HEK293 (cell line): ENCODE data around the gene SECTM1.

Source experiments
- CTCF ChIA-PET: fragments of 350-600 bp; formaldehyde crosslinking; extraction: SDS; loops from one replicate; lab custom pipeline; 2021; ENCODE audit warnings: antibody characterized with exemption; lab: Yijun Ruan, JAX
- POLR2A ChIA-PET: fragments of 300-600 bp; formaldehyde crosslinking; extraction: SDS; loops from one replicate; lab custom pipeline; 2020; ENCODE audit warnings: antibody characterized with exemption, inconsistent platforms; lab: Yijun Ruan, JAX
- H3K27ac ChIP-seq: fragments of 200-500 bp; sonication (Bioruptor generic); 2 replicates; pipeline ENCODE4 v1.5.1; 2014; ENCODE audit warnings: low read depth, low read length, control low read depth, inconsistent platforms; ENCODE audit errors: extremely low read depth
- H3K36me3 ChIP-seq, 2 experiments: fragments of 200-500 bp in 1 of 2; sonication (Bioruptor generic) in 1 of 2; 1 replicate in 1 of 2; 2 replicates in 1 of 2; pipeline ENCODE4 v1.5.1; 2014 to 2017; ENCODE audit warnings: inconsistent platforms in 2 of 2, low read length in 2 of 2; ENCODE audit not compliant: control insufficient read depth in 2 of 2, insufficient read depth in 1 of 2
- H3K4me1 ChIP-seq: fragments of 200-500 bp; sonication (Bioruptor generic); 2 replicates; pipeline ENCODE4 v1.5.1; 2014; ENCODE audit warnings: mild to moderate bottlenecking, low read length, inconsistent platforms; ENCODE audit not compliant: control insufficient read depth, insufficient read depth
- H3K4me3 ChIP-seq: 2 replicates; pipeline ENCODE4 v1.5.1; 2011; ENCODE audit warnings: low read depth, mild to moderate bottlenecking, control low read depth, low read length, moderate library complexity
- H3K9me3 ChIP-seq: fragments of 200-500 bp; sonication (Bioruptor generic); 2 replicates; pipeline ENCODE4 v1.5.1; 2014; ENCODE audit warnings: low read depth, low read length, inconsistent platforms; ENCODE audit not compliant: control insufficient read depth, insufficient read depth
- GFI1B ChIP-seq: fragments of 450-650 bp; formaldehyde crosslinking; IDR thresholded peaks from 2 replicates; pipeline ENCODE4 v1.5.1; 2016; ENCODE audit warnings: missing biosample characterization, missing genetic modification characterization
- OSR2 ChIP-seq: fragments of 450-650 bp; formaldehyde crosslinking; IDR thresholded peaks from 2 replicates; pipeline ENCODE4 v1.5.1; 2016; ENCODE audit warnings: missing biosample characterization, missing genetic modification characterization
- SETDB1 ChIP-seq: IDR thresholded peaks from one replicate; pipeline ENCODE4 v1.6.1; 2017; ENCODE audit warnings: mild to moderate bottlenecking, low read length, moderate library complexity, mixed read lengths; ENCODE audit not compliant: insufficient read length
- SP2 ChIP-seq: fragments of 450-650 bp; formaldehyde crosslinking; IDR thresholded peaks from 2 replicates; pipeline ENCODE4 v1.5.1; 2016; ENCODE audit warnings: missing biosample characterization, missing genetic modification characterization
- ZFHX2 ChIP-seq: fragments of 450-650 bp; formaldehyde crosslinking; conservative IDR thresholded peaks from 2 replicates; pipeline ENCODE4 v1.5.1; 2016; ENCODE audit warnings: missing biosample characterization, missing genetic modification characterization
- ZFP37 ChIP-seq: fragments of 450-650 bp; formaldehyde crosslinking; IDR thresholded peaks from 2 replicates; pipeline ENCODE4 v1.5.1; 2016; ENCODE audit warnings: missing biosample characterization, missing genetic modification characterization
- ZFP41 ChIP-seq: fragments of 450-650 bp; formaldehyde crosslinking; IDR thresholded peaks from 2 replicates; pipeline ENCODE4 v1.5.1; 2016; ENCODE audit warnings: missing biosample characterization, missing genetic modification characterization, borderline replicate concordance
- ZIC2 ChIP-seq: fragments of 450-650 bp; formaldehyde crosslinking; IDR thresholded peaks from 2 replicates; pipeline ENCODE4 v1.5.1; 2016; ENCODE audit warnings: missing biosample characterization, missing genetic modification characterization
- ZNF133 ChIP-seq: fragments of 450-650 bp; formaldehyde crosslinking; IDR thresholded peaks from 2 replicates; pipeline ENCODE4 v1.5.1; 2016; ENCODE audit warnings: missing biosample characterization, missing genetic modification characterization
- ZNF138 ChIP-seq: fragments of 450-650 bp; formaldehyde crosslinking; IDR thresholded peaks from 2 replicates; pipeline ENCODE4 v1.5.1; 2016; ENCODE audit warnings: missing biosample characterization, missing genetic modification characterization, borderline replicate concordance
- ZNF335 ChIP-seq: fragments of 450-650 bp; formaldehyde crosslinking; conservative IDR thresholded peaks from 2 replicates; pipeline ENCODE4 v1.5.1; 2016; ENCODE audit warnings: missing biosample characterization, missing genetic modification characterization
- ZNF473 ChIP-seq: fragments of 450-650 bp; formaldehyde crosslinking; IDR thresholded peaks from 2 replicates; pipeline ENCODE4 v1.5.1; 2017; ENCODE audit warnings: missing biosample characterization, missing genetic modification characterization
- ZNF561 ChIP-seq: fragments of 450-650 bp; IDR thresholded peaks from 2 replicates; pipeline ENCODE4 v1.5.1; 2018; ENCODE audit warnings: missing biosample characterization, missing genetic modification characterization, borderline replicate concordance
- ZNF629 ChIP-seq: fragments of 450-650 bp; formaldehyde crosslinking; IDR thresholded peaks from 2 replicates; pipeline ENCODE4 v1.5.1; 2017; ENCODE audit warnings: missing biosample characterization, missing genetic modification characterization
- ZNF660 ChIP-seq: fragments of 450-650 bp; IDR thresholded peaks from 2 replicates; pipeline ENCODE4 v1.5.1; 2018; ENCODE audit warnings: missing biosample characterization, mild to moderate bottlenecking, missing genetic modification characterization
- ZNF670 ChIP-seq: fragments of 450-650 bp; formaldehyde crosslinking; IDR thresholded peaks from 2 replicates; pipeline ENCODE4 v1.5.1; 2016; ENCODE audit warnings: missing biosample characterization, missing genetic modification characterization, low read depth
- ZNF707 ChIP-seq: fragments of 450-650 bp; formaldehyde crosslinking; IDR thresholded peaks from 2 replicates; pipeline ENCODE4 v1.5.1; 2016; ENCODE audit warnings: missing biosample characterization, missing genetic modification characterization
- ZSCAN30 ChIP-seq: fragments of 450-650 bp; IDR thresholded peaks from 2 replicates; pipeline ENCODE4 v1.5.1; 2018; ENCODE audit warnings: missing biosample characterization, mild to moderate bottlenecking, missing genetic modification characterization, moderate library complexity
- ZSCAN5A ChIP-seq: fragments of 450-650 bp; formaldehyde crosslinking; IDR thresholded peaks from 2 replicates; pipeline ENCODE4 v1.5.1; 2016; ENCODE audit warnings: missing biosample characterization, missing genetic modification characterization
- TF ChIP-seq, protein P1 (sequence below): fragments of 450-650 bp; formaldehyde crosslinking; IDR thresholded peaks from 2 replicates; pipeline ENCODE4 v1.5.1; 2016; ENCODE audit warnings: missing biosample characterization, missing genetic modification characterization
- TF ChIP-seq, protein P2 (sequence below): fragments of 450-650 bp; formaldehyde crosslinking; IDR thresholded peaks from 2 replicates; pipeline ENCODE4 v1.5.1; 2017; ENCODE audit warnings: missing biosample characterization, missing genetic modification characterization
- TF ChIP-seq, protein P3 (sequence below): fragments of 450-650 bp; formaldehyde crosslinking; IDR thresholded peaks from 2 replicates; pipeline ENCODE4 v1.5.1; 2016; ENCODE audit warnings: missing biosample characterization, missing genetic modification characterization

The SECTM1 gene

GRCh38 chr17:82278786-82279391, 54.7 kb downstream of the SECTM1 start:
- Histone ChIP-seq H3K27ac (no peak overlapping the region; the same call in 1 of the 2 replicates), H3K4me1 (peaks cover 10% of the 10 kb centered on the region), H3K9me3 (no peaks in the 10 kb centered on the region)
- CTCF ChIA-PET, result no interaction called here
- TF ChIP-seq ZFHX2 (tag by site-specific recombination) (no peak), ZIC2 (tag by site-specific recombination) (peak; percentile 39)
- TF ChIP-seq, all 188 proteins: peak for 1
- Histone ChIP-seq H3K4me3 (no peak overlapping the region), H3K36me3 (peaks cover 0 to 4% of the 10 kb centered on the region in 2 experiments; a peak in 1 of 3 replicates)
- POLR2A ChIA-PET, result interaction anchor here (0.8 kb wide), 1 partner anchor 14 kb away, joined by 5 read pairs; no protein-coding TSS in a partner anchor

GRCh38 chr17:82278308-82278707, 55.3 kb downstream of the SECTM1 start:
- POLR2A ChIA-PET, result no interaction called here
- peaks cover 6% of the 10 kb centered on the region for H3K4me1 ChIP-seq
- peaks cover 0 to 4% of the 10 kb centered on the region in 2 experiments; a peak in 1 of 3 replicates for H3K36me3 ChIP-seq
- H3K27ac ChIP-seq, result no peak overlapping the region
- H3K4me3 ChIP-seq, result no peak overlapping the region
- TF ChIP-seq GFI1B (tag by site-specific recombination) (no peak), ZNF138 (no peak)
- no peaks in the 10 kb centered on the region for H3K9me3 ChIP-seq
- CTCF ChIA-PET, result no interaction called here

DNA sequence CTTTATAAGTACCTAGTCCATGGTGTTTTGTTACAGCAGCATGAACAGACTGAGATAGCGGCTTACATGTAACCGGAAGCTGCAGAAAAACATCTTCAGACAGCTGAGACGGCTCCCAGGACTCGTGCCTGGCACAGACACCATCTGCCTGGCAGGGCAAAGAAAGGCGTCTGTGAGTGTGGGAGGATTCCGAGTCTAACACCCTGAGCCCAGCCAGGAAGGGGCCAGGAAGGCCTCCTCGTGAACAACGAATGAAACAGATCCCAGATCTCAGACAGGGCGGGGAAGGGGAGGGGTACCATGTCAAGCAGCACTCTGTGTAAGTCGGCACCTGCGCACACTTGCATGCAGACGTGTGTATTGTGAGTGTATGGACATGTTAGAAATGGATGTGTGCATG, 55.7 kb downstream of the SECTM1 start:
- H3K4me1 ChIP-seq, result peaks cover 3% of the 10 kb centered on the region; the same call in 1 of the 2 replicates
- ChIA-PET POLR2A (no interaction called here), CTCF (interaction anchor here (0.7 kb wide), 1 partner anchor 41 kb away, joined by 3 read pairs; no protein-coding TSS in a partner anchor)
- H3K9me3 ChIP-seq, result no peaks in the 10 kb centered on the region
- TF ChIP-seq, protein P1, sequence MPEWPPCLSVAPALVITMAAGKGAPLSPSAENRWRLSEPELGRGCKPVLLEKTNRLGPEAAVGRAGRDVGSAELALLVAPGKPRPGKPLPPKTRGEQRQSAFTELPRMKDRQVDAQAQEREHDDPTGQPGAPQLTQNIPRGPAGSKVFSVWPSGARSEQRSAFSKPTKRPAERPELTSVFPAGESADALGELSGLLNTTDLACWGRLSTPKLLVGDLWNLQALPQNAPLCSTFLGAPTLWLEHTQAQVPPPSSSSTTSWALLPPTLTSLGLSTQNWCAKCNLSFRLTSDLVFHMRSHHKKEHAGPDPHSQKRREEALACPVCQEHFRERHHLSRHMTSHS (tag by site-specific recombination), result no peak
- TF ChIP-seq ZSCAN30, result no peak
- no peak for TF ChIP-seq ZNF660 (tag by site-specific recombination)
- TF ChIP-seq, protein P2, sequence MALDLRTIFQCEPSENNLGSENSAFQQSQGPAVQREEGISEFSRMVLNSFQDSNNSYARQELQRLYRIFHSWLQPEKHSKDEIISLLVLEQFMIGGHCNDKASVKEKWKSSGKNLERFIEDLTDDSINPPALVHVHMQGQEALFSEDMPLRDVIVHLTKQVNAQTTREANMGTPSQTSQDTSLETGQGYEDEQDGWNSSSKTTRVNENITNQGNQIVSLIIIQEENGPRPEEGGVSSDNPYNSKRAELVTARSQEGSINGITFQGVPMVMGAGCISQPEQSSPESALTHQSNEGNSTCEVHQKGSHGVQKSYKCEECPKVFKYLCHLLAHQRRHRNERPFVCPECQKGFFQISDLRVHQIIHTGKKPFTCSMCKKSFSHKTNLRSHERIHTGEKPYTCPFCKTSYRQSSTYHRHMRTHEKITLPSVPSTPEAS, result no peak
- TF ChIP-seq ZNF707 (tag by site-specific recombination), result no peak
- no peak for TF ChIP-seq ZNF629 (tag by site-specific recombination)
- TF ChIP-seq, protein P3, sequence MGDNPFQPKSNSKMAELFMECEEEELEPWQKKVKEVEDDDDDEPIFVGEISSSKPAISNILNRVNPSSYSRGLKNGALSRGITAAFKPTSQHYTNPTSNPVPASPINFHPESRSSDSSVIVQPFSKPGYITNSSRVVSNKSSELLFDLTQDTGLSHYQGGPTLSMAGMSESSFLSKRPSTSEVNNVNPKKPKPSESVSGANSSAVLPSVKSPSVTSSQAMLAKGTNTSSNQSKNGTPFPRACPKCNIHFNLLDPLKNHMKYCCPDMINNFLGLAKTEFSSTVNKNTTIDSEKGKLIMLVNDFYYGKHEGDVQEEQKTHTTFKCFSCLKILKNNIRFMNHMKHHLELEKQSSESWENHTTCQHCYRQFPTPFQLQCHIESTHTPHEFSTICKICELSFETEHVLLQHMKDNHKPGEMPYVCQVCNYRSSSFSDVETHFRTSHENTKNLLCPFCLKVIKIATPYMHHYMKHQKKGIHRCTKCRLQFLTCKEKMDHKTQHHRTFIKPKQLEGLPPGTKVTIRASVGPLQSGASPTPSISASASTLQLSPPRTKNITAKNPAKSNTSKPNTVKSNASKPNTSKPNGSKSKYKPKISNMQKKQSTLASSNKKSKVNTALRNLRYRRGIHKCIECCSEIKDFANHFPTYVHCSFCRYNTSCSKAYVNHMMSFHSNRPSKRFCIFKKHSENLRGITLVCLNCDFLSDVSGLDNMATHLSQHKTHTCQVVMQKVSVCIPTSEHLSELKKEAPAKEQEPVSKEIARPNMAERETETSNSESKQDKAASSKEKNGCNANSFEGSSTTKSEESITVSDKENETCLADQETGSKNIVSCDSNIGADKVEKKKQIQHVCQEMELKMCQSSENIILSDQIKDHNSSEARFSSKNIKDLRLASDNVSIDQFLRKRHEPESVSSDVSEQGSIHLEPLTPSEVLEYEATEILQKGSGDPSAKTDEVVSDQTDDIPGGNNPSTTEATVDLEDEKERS (tag by site-specific recombination), result no peak
- no peak for TF ChIP-seq ZNF561 (tag by site-specific recombination)
- no peak for TF ChIP-seq ZNF473
- TF ChIP-seq ZIC2 (tag by site-specific recombination), result no peak
- TF ChIP-seq ZNF335, result no peak
- no peak for TF ChIP-seq SETDB1
- no peak for TF ChIP-seq ZFP37 (tag by site-specific recombination)
- TF ChIP-seq ZSCAN5A, result no peak
- TF ChIP-seq ZFP41 (tag by site-specific recombination), result no peak
- no peak for TF ChIP-seq SP2 (tag by site-specific recombination)
- TF ChIP-seq OSR2 (tag by site-specific recombination), result no peak
- TF ChIP-seq ZNF133 (tag by site-specific recombination), result no peak
- no peak for TF ChIP-seq ZNF670 (tag by site-specific recombination)
- peaks cover 0 to 4% of the 10 kb centered on the region in 2 experiments; a peak in 1 of 3 replicates for H3K36me3 ChIP-seq
- H3K4me3 ChIP-seq, result no peak overlapping the region
- no peak overlapping the region for H3K27ac ChIP-seq
